Measurements from ENCODE around the gene SNX10.

GRCh38 chr7:26357799-26358151 is 66.1 kb downstream of the SNX10 start:
- TF ChIP-seq FOXK2 (IDR thresholded peaks at IDR 0.05) (no peak), TARDBP (IDR thresholded peaks at IDR 0.05) (no peak), SUZ12 (IDR thresholded peaks at IDR 0.05) (no peak), BHLHE40 (IDR thresholded peaks at IDR 0.05; ENCODE audit: borderline replicate concordance) (no peak)

All from HEK293T (cell line).